GM12878 (cell line): ENCODE data around the gene CTSW. TPM values are rescaled to one million over a fixed set of nuclear protein-coding genes. Genes with fewer than 3 reads are reported as not detected.

Experiments used
- CHD4 ChIP-seq: fragments of 200-600 bp; sonication (generic); IDR thresholded peaks from 2 replicates; pipeline ENCODE4 v1.6.1; 2016; ENCODE audit warnings: mild to moderate bottlenecking
- E4F1 ChIP-seq: fragments of 450-650 bp; IDR thresholded peaks from 2 replicates; pipeline ENCODE4 v1.6.1; 2018; ENCODE audit warnings: borderline replicate concordance, mild to moderate bottlenecking; ENCODE audit not compliant: partially characterized antibody
- EED ChIP-seq: sonication (generic); IDR thresholded peaks from 2 replicates; pipeline ENCODE4 v1.6.1; 2016; ENCODE audit warnings: antibody characterized with exemption, low read depth
- EZH2 ChIP-seq: IDR thresholded peaks from 2 replicates; pipeline ENCODE4 v1.6.1; 2012; ENCODE audit warnings: low read depth, mild to moderate bottlenecking, control low read depth, inconsistent platforms, low read length, borderline replicate concordance; ENCODE audit not compliant: control insufficient read depth
- IKZF2 ChIP-seq, 2 experiments: fragments of 450-650 bp; IDR thresholded peaks; 2 replicates each; pipeline ENCODE4 v1.6.1; 2017; ENCODE audit warnings: mild to moderate bottlenecking in 2 of 2, moderate library complexity in 2 of 2
- MTA3 ChIP-seq: IDR thresholded peaks from 2 replicates; pipeline ENCODE4 v1.6.1; 2012; ENCODE audit warnings: low read length, inconsistent platforms, borderline replicate concordance
- NFXL1 ChIP-seq: fragments of 450-650 bp; IDR thresholded peaks from 2 replicates; pipeline ENCODE4 v1.6.1; 2017; ENCODE audit warnings: antibody characterized with exemption, mild to moderate bottlenecking, borderline replicate concordance
- NR2C1 ChIP-seq: fragments of 450-650 bp; IDR thresholded peaks from 2 replicates; pipeline ENCODE4 v1.6.1; 2017; ENCODE audit warnings: antibody characterized with exemption, mild to moderate bottlenecking, moderate library complexity
- RELA ChIP-seq: fragments of 450-650 bp; IDR thresholded peaks from 2 replicates; pipeline ENCODE4 v1.8.0; 2014; ENCODE audit warnings: borderline replicate concordance; ENCODE audit not compliant: partially characterized antibody
- RELB ChIP-seq: fragments of 450-650 bp; IDR thresholded peaks from 2 replicates; pipeline ENCODE4 v1.6.1; 2017; ENCODE audit warnings: low read depth, mild to moderate bottlenecking, moderate library complexity
- SREBF2 ChIP-seq: IDR thresholded peaks from 2 replicates; pipeline ENCODE4 v1.6.1; 2012; ENCODE audit warnings: mild to moderate bottlenecking, low read length
- SUPT20H ChIP-seq: IDR thresholded peaks from 2 replicates; pipeline ENCODE4 v1.6.1; 2011; ENCODE audit warnings: low read depth, mild to moderate bottlenecking, low read length, moderate library complexity, borderline replicate concordance; ENCODE audit not compliant: control insufficient read depth
- polyA plus RNA-seq, 11 experiments: library from polyadenylated mRNA; depleted of rRNA in 4 of 11; unstranded in 6 of 11; stranded (reverse) in 5 of 11; fragments of >200 nt; fragmentation: Nextera tagmentation in 4 of 11; fragmentation: Illumina TruSeq in 1 of 11; extraction: Ambion mirVana in 4 of 11; extraction: Trizol in 1 of 11; gene quantifications; 1 replicate in 1 of 11; 2 replicates in 10 of 11; pipeline versions ENCODE4 v1.2.1 to v1.2.3, GENCODE V29; 2011 to 2016; ENCODE audit warnings: inconsistent platforms in 2 of 11, missing spikeins in 2 of 11, low read depth in 1 of 11
- total RNA-seq, 4 experiments: library from RNA; depleted of rRNA in 3 of 4; stranded (reverse); fragments of >200 nt in 3 of 4; fragmentation: Illumina TruSeq in 1 of 4; extraction: Trizol in 1 of 4; gene quantifications; 2 replicates each; pipeline versions ENCODE4 v1.2.1 to v1.2.3, GENCODE V29; 2013 to 2021
- TF ChIP-seq, protein P1 (sequence below): fragments of 450-650 bp; IDR thresholded peaks from 2 replicates; pipeline ENCODE4 v1.6.1; 2017; ENCODE audit warnings: mild to moderate bottlenecking, moderate library complexity
- TF ChIP-seq, protein P2 (sequence below): fragments of 450-650 bp; formaldehyde crosslinking; IDR thresholded peaks from 2 replicates; pipeline ENCODE4 v1.4.0; 2022; ENCODE audit warnings: mild to moderate bottlenecking, moderate library complexity
- TF ChIP-seq, protein P3 (sequence below): IDR thresholded peaks from 2 replicates; pipeline ENCODE4 v1.6.1; 2011; ENCODE audit warnings: low read depth, mild to moderate bottlenecking, low read length, moderate library complexity, borderline replicate concordance; ENCODE audit errors: extremely low read depth

CTSW gene
- total and polyA plus RNA-seq, 10 of the 15 experiments (the other 5 are each of a cell fraction or from before 2014, with no cell fraction given) = 0.53 to 12.0 (median 1.7) TPM

DNA sequence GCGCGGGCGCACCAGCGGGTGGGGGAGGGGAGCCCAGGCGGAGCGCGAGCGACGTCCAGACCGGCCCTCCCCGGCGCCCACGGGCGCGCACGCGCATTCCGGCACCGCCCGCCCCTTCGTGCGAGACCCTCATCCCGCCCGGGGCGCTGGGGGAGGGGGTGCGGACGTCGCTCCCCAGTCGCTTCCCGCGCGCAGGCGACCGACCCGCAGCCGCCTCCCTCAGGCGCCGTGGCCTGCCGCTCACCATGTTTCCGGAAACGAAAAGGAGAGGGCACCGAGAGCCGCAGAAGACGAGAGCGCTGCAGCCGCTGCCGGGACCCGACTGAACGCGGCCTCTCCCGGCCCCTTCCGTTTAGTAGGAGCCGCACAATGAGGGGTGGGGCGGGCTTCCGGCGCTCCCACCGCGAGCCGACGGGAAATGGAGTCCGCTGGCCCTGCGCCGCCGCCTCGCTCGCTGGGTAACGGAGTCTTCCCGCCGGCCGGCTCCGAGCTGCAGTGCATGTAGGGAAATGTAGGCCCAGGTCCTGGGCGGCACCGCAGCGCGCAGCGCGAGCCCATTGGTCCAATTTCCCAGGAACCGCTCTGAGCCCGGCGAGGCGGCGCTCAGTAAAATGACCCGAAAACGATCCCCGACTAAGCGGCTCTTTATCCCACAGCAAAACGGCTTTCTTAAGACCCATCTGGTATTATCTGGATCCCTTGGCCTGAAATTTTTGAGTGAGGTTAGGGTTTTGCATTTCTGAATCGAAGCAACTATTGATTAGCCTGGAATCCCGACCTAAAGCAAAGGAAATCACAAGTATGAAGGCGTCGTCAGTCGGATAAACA lies 21.6 kb upstream of the CTSW start, which contains the start of gene CFL1 (continued):
- peak; percentile 85 for TF ChIP-seq RELA
- TF ChIP-seq CHD4 = no peak
- no peak for TF ChIP-seq RELB
- TF ChIP-seq, protein P1, sequence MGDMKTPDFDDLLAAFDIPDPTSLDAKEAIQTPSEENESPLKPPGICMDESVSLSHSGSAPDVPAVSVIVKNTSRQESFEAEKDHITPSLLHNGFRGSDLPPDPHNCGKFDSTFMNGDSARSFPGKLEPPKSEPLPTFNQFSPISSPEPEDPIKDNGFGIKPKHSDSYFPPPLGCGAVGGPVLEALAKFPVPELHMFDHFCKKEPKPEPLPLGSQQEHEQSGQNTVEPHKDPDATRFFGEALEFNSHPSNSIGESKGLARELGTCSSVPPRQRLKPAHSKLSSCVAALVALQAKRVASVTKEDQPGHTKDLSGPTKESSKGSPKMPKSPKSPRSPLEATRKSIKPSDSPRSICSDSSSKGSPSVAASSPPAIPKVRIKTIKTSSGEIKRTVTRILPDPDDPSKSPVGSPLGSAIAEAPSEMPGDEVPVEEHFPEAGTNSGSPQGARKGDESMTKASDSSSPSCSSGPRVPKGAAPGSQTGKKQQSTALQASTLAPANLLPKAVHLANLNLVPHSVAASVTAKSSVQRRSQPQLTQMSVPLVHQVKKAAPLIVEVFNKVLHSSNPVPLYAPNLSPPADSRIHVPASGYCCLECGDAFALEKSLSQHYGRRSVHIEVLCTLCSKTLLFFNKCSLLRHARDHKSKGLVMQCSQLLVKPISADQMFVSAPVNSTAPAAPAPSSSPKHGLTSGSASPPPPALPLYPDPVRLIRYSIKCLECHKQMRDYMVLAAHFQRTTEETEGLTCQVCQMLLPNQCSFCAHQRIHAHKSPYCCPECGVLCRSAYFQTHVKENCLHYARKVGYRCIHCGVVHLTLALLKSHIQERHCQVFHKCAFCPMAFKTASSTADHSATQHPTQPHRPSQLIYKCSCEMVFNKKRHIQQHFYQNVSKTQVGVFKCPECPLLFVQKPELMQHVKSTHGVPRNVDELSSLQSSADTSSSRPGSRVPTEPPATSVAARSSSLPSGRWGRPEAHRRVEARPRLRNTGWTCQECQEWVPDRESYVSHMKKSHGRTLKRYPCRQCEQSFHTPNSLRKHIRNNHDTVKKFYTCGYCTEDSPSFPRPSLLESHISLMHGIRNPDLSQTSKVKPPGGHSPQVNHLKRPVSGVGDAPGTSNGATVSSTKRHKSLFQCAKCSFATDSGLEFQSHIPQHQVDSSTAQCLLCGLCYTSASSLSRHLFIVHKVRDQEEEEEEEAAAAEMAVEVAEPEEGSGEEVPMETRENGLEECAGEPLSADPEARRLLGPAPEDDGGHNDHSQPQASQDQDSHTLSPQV = no peak
- no peak for TF ChIP-seq EED
- TF ChIP-seq, protein P2, sequence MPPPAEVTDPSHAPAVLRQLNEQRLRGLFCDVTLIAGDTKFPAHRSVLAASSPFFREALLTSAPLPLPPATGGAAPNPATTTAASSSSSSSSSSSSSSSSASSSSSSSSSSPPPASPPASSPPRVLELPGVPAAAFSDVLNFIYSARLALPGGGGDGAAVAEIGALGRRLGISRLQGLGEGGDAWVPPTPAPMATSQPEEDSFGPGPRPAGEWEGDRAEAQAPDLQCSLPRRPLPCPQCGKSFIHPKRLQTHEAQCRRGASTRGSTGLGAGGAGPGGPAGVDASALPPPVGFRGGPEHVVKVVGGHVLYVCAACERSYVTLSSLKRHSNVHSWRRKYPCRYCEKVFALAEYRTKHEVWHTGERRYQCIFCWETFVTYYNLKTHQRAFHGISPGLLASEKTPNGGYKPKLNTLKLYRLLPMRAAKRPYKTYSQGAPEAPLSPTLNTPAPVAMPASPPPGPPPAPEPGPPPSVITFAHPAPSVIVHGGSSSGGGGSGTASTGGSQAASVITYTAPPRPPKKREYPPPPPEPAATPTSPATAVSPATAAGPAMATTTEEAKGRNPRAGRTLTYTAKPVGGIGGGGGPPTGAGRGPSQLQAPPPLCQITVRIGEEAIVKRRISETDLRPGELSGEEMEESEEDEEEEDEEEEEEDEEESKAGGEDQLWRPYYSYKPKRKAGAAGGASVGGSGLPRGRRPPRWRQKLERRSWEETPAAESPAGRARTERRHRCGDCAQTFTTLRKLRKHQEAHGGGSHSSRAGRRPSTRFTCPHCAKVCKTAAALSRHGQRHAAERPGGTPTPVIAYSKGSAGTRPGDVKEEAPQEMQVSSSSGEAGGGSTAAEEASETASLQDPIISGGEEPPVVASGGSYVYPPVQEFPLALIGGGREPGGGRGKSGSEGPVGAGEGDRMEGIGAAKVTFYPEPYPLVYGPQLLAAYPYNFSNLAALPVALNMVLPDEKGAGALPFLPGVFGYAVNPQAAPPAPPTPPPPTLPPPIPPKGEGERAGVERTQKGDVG (CRISPR knock-in tag) = no peak
- no peak; a peak in 1 of 4 replicates for TF ChIP-seq IKZF2 (IDR thresholded peaks at IDR 0.05)
- no peak; the same call in 1 of the 2 replicates for TF ChIP-seq SREBF2
- TF ChIP-seq NR2C1 = peak; percentile 74
- 0 out of 2 replicates have a peak, but pooled peaks have one; percentile 60 for TF ChIP-seq NFXL1
- TF ChIP-seq EZH2 = no peak
- TF ChIP-seq, protein P3, sequence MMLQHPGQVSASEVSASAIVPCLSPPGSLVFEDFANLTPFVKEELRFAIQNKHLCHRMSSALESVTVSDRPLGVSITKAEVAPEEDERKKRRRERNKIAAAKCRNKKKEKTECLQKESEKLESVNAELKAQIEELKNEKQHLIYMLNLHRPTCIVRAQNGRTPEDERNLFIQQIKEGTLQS = no peak
- peak; percentile 53 for TF ChIP-seq E4F1
- no peak for TF ChIP-seq SUPT20H
- TF ChIP-seq MTA3 = no peak
